ENCODE data around the gene WDR76.

DNA sequence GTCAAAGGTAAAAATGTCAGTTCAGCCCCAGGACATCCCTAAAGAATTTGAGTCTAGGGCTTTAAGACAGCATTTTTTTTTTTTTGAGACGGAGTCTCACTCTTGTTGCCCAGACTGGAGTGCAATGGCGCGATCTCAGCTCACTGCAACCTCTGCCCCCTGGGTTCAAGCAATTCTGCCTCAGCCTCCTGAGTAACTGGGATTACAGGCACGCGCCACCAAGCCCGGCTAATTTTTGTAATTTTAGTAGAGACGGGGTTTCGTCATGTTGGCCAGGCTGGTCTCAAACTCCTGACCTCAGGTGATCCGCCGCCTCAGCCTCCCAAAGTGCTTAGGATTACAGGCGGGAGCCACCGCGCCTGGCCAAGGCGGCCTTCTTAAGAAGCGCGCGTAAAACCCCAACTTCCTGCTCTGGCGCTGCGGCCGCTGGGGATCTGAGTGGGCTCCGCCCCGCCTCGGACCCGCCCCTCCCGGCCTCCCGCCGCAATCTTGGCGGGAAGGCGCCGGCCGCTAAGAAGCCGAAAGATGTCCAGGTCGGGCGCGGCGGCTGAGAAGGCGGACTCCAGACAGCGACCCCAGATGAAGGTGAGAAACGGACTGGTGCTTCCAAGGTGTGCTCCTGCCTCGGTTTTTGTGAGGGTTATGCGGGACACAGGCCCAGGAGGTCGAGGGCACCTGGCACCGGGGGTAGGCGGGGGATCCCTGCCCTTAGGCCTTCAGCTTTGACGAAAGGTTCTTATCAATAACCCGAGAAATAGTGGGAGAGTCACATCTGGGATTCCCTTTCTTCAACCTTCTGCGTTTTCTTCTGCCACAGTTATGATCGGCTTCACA, at the start of gene WDR76:
- TF ChIP-seq POLR2A (IDR thresholded peaks at IDR 0.05) (peak in 2 of 3 donors; percentile 60 to 71), CTCF (IDR thresholded peaks at IDR 0.05) (peak in 1 of 7 experiments; percentile 6)
